Lower leg skin (tissue), 4 donors: ENCODE measurements around the gene RAC3. TPM values are rescaled to one million over a fixed set of nuclear protein-coding genes. Genes with fewer than 3 reads are reported as not detected.

Experiments
- DNase-seq, 2 donors: peaks; one replicate each; pipeline ENCODE4 v3.0.0-alpha.2; 2019; ENCODE audit warnings: low spot score in 2 of 2
- H3K4me3 ChIP-seq: fragments of 200-600 bp; sonication (generic); 2 replicates; pipeline ENCODE4 v1.5.1; 2017; ENCODE audit warnings: mild to moderate bottlenecking, low read depth; ENCODE audit not compliant: poor library complexity, severe bottlenecking
- CTCF ChIP-seq, 3 donors: fragments of 450-650 bp; IDR thresholded peaks; one replicate each; pipeline ENCODE4 v1.5.1; 2016; ENCODE audit warnings: antibody characterized with exemption in 3 of 3, mild to moderate bottlenecking in 3 of 3, moderate library complexity in 2 of 3
- POLR2A ChIP-seq, 2 donors: fragments of 450-650 bp; IDR thresholded peaks; one replicate each; pipeline ENCODE4 v1.6.1; 2016 to 2017; ENCODE audit warnings: antibody characterized with exemption in 2 of 2, mild to moderate bottlenecking in 1 of 2, moderate library complexity in 1 of 2
- WGBS, 2 donors: methylation state at CpG; one replicate each; pipeline ENCODE4 v1.1.5; 2018; 5-methylcytosine and 5-hydroxymethylcytosine counted together
- intact Hi-C: fragments of 100-400 bp; cut with DNase I; formaldehyde crosslinking; loops from one replicate; pipeline ENCODE4 v1.15.0; 2023; ENCODE audit warnings: low total_unique reads
- total RNA-seq, 4 donors: library from RNA; depleted of rRNA; stranded (reverse); fragments of >200 nt; gene quantifications; one replicate each; pipeline ENCODE4 v1.1.0, GENCODE V29; 2016

RAC3 gene
- total RNA-seq, 4 donors from 2014 or later = 8.2 to 16.8 (median 10.0) TPM

- DNase-seq = no peak
- TF ChIP-seq POLR2A (IDR thresholded peaks at IDR 0.05) (no peak), CTCF (IDR thresholded peaks at IDR 0.05) (no peak)
- WGBS, 2 donors = 91 to 98% methylated on average over 13 to 19 of the region's 19 CpGs
- no peak overlapping the region for H3K4me3 ChIP-seq
- intact Hi-C loops = no loop called here
Measured at GRCh38 chr17:82082456-82082855, 51.0 kb downstream of the RAC3 start.

GRCh38 chr17:82083009-82083408, 51.5 kb downstream of the RAC3 start:
- no peak for DNase-seq
- intact Hi-C loops = no loop called here
- 89 to 94% methylated on average over 12 to 21 of the region's 24 CpGs for WGBS, 2 donors

More at GRCh38 chr17:82083009-82083408, 51.5 kb downstream of the RAC3 start:
- no peak for TF ChIP-seq CTCF (IDR thresholded peaks at IDR 0.05)
- TF ChIP-seq POLR2A (IDR thresholded peaks at IDR 0.05) = no peak
- H3K4me3 ChIP-seq = no peak overlapping the region

Other genes with a start within 250 kb of the RAC3 start
- gene GCGR, start 227.5 kb upstream of the RAC3 start, total RNA-seq = under 1 TPM; 0.16 to 0.71 (median 0.47) TPM
- gene MCRIP1, start 198.4 kb upstream of the RAC3 start, total RNA-seq = 10 to 100 TPM; 21.6 to 41.0 (median 28.8) TPM
- under 1 TPM in 1 of 4 donors, not detected in 3; 0.36 TPM for gene PPP1R27, start 196.6 kb upstream of the RAC3 start, total RNA-seq
- gene P4HB, start 171.1 kb upstream of the RAC3 start, total RNA-seq = 100 to 1,000 TPM; 685 to 999 (median 839) TPM
- gene ARHGDIA, start 160.3 kb upstream of the RAC3 start, total RNA-seq = 100 to 1,000 TPM; 144 to 280 (median 201) TPM
- gene ALYREF, start 140.1 kb upstream of the RAC3 start, total RNA-seq = 100 to 1,000 TPM in 1 of 4 donors, 10 to 100 TPM in 3; 69.4 to 116 (median 79.7) TPM
- 100 to 1,000 TPM in 2 of 4 donors, 10 to 100 TPM in 2; 92.3 to 152 (median 107) TPM for gene ANAPC11, start 140.0 kb upstream of the RAC3 start, total RNA-seq
- gene NPB, start 129.4 kb upstream of the RAC3 start, total RNA-seq = 1 to 10 TPM in 2 of 4 donors, under 1 TPM in 1, not detected in 1; 0.71 to 3.3 (median 2.0) TPM
- gene PCYT2, start 120.3 kb upstream of the RAC3 start, total RNA-seq = 10 to 100 TPM; 16.2 to 37.0 (median 25.3) TPM
- gene SIRT7, start 113.5 kb upstream of the RAC3 start, total RNA-seq = 10 to 100 TPM; 32.0 to 44.6 (median 38.0) TPM
- gene MAFG, start 103.9 kb upstream of the RAC3 start, total RNA-seq = 10 to 100 TPM; 17.4 to 23.2 (median 19.7) TPM
- gene PYCR1, start 94.4 kb upstream of the RAC3 start, total RNA-seq = 10 to 100 TPM in 1 of 4 donors, 1 to 10 TPM in 3; 4.2 to 13.5 (median 8.3) TPM
- gene MYADML2, start 84.4 kb upstream of the RAC3 start, total RNA-seq = not detected
- 1 to 10 TPM in 3 of 4 donors, under 1 TPM in 1; 0.89 to 3.5 (median 2.1) TPM for gene NOTUM, start 70.5 kb upstream of the RAC3 start, total RNA-seq
- gene ASPSCR1, start 54.0 kb upstream of the RAC3 start, total RNA-seq = 10 to 100 TPM; 24.0 to 31.5 (median 27.4) TPM
- gene CENPX, start 8.8 kb upstream of the RAC3 start, total RNA-seq = 10 to 100 TPM; 64.8 to 79.7 (median 71.2) TPM
- gene LRRC45, start 8.4 kb upstream of the RAC3 start, total RNA-seq = 10 to 100 TPM; 16.7 to 18.3 (median 17.6) TPM
- 100 to 1,000 TPM; 124 to 199 (median 149) TPM for gene DCXR, start 6.0 kb downstream of the RAC3 start, total RNA-seq
- 10 to 100 TPM; 44.8 to 83.7 (median 50.9) TPM for gene RFNG, start 20.1 kb downstream of the RAC3 start, total RNA-seq
- gene GPS1, start 20.2 kb downstream of the RAC3 start, total RNA-seq = 10 to 100 TPM; 57.2 to 99.3 (median 79.1) TPM
- gene DUS1L, start 34.1 kb downstream of the RAC3 start, total RNA-seq = 100 to 1,000 TPM in 1 of 4 donors, 10 to 100 TPM in 3; 65.8 to 113 (median 89.8) TPM
- 100 to 1,000 TPM; 141 to 424 (median 233) TPM for gene FASN, start 66.6 kb downstream of the RAC3 start, total RNA-seq
- 10 to 100 TPM; 16.0 to 33.5 (median 31.5) TPM for gene CCDC57, start 181.2 kb downstream of the RAC3 start, total RNA-seq
- gene SLC16A3, start 197.4 kb downstream of the RAC3 start, total RNA-seq = 10 to 100 TPM; 10.0 to 18.5 (median 15.2) TPM
- gene CSNK1D, start 242.0 kb downstream of the RAC3 start, total RNA-seq = 10 to 100 TPM; 46.0 to 88.4 (median 56.4) TPM